Keratinocyte (primary cell): ENCODE measurements around the gene SGSM1. TPM values are rescaled to one million over a fixed set of nuclear protein-coding genes. Genes with fewer than 3 reads are reported as not detected.

Experiments
- DNase-seq: peaks from one replicate; pipeline ENCODE4 v3.0.0-alpha.2; 2011; ENCODE audit warnings: low read depth, missing footprints, low spot score
- FAIRE-seq: peaks from 2 replicates; lab custom pipeline; 2011; peaks lifted over from hg19 to GRCh38; lab: Jason Lieb, UNC
- H2AFZ ChIP-seq: 2 replicates; pipeline ENCODE4 v1.6.0; 2012; ENCODE audit warnings: low read length, control low read depth, inconsistent platforms; ENCODE audit not compliant: control insufficient read depth
- H3K27ac ChIP-seq: 2 replicates; pipeline ENCODE4 v1.5.1; 2011; ENCODE audit warnings: low read length; ENCODE audit not compliant: control insufficient read depth, insufficient read depth
- H3K27me3 ChIP-seq: 3 replicates; pipeline ENCODE4 v1.6.0; 2011; ENCODE audit warnings: low read length; ENCODE audit not compliant: control insufficient read depth, insufficient read depth; ENCODE audit errors: extremely low read depth
- H3K36me3 ChIP-seq, 2 experiments: 2 replicates in 1 of 2; 3 replicates in 1 of 2; pipeline ENCODE4 v1.5.1; 2011; ENCODE audit warnings: low read length in 2 of 2, mild to moderate bottlenecking in 1 of 2; ENCODE audit not compliant: control insufficient read depth in 2 of 2, insufficient read depth in 2 of 2; ENCODE audit errors: extremely low read depth in 1 of 2
- H3K4me1 ChIP-seq: 3 replicates; pipeline ENCODE4 v1.5.1; 2011; ENCODE audit warnings: low read length; ENCODE audit not compliant: control insufficient read depth, insufficient read depth; ENCODE audit errors: extremely low read depth
- H3K4me2 ChIP-seq: 3 replicates; pipeline ENCODE4 v1.6.0; 2011; ENCODE audit warnings: low read depth, low read length; ENCODE audit not compliant: control insufficient read depth, insufficient read depth; ENCODE audit errors: extremely low read depth
- H3K4me3 ChIP-seq, 3 experiments: fragments of 200-600 bp in 1 of 3; sonication (generic) in 1 of 3; 2 replicates in 2 of 3; 3 replicates in 1 of 3; pipeline ENCODE4 v1.5.1; 2011 to 2016; ENCODE audit warnings: low read length in 3 of 3, mild to moderate bottlenecking in 3 of 3, control low read depth in 2 of 3, inconsistent platforms in 1 of 3, low read depth in 1 of 3, mixed read lengths in 1 of 3, mixed run types in 1 of 3, moderate library complexity in 1 of 3; ENCODE audit not compliant: control insufficient read depth in 2 of 3, insufficient read depth in 2 of 3; ENCODE audit errors: extremely low read depth in 1 of 3
- H3K79me2 ChIP-seq: 2 replicates; pipeline ENCODE4 v1.6.0; 2012; ENCODE audit warnings: low read length; ENCODE audit not compliant: control insufficient read depth, insufficient read depth
- H3K9ac ChIP-seq: 3 replicates; pipeline ENCODE4 v1.6.0; 2011; ENCODE audit warnings: low read length; ENCODE audit not compliant: control insufficient read depth, insufficient read depth; ENCODE audit errors: extremely low read depth
- H3K9me1 ChIP-seq: 3 replicates; pipeline ENCODE4 v1.6.0; 2011; ENCODE audit warnings: low read length; ENCODE audit not compliant: control insufficient read depth, insufficient read depth; ENCODE audit errors: extremely low read depth
- H3K9me3 ChIP-seq: 2 replicates; pipeline ENCODE4 v1.5.1; 2012; ENCODE audit warnings: low read depth, low read length; ENCODE audit not compliant: control insufficient read depth
- H4K20me1 ChIP-seq: 3 replicates; pipeline ENCODE4 v1.6.0; 2011; ENCODE audit warnings: low read length; ENCODE audit not compliant: control insufficient read depth, insufficient read depth; ENCODE audit errors: extremely low read depth
- EZH2 ChIP-seq: IDR thresholded peaks from one replicate; pipeline ENCODE4 v1.6.1; 2012; ENCODE audit warnings: inconsistent platforms, mild to moderate bottlenecking, low read length, moderate library complexity
- dilution Hi-C: fragments of 300-500 bp; cut with MboI; formaldehyde crosslinking; loops from one replicate; pipeline ENCODE4 v1.7.0; 2020; ENCODE audit warnings: low sequenced_read_pairs; ENCODE audit not compliant: extremely low pct_ligation_motif_present
- polyA plus RNA-seq, 5 experiments: library from polyadenylated mRNA; depleted of rRNA in 3 of 5; stranded (reverse) in 3 of 5; stranded (forward) in 1 of 5; unstranded in 1 of 5; fragments of >200 nt; gene quantifications; 1 replicate in 1 of 5; 2 replicates in 3 of 5; 3 replicates in 1 of 5; pipeline versions ENCODE4 v1.2.1 to v1.2.3, GENCODE V29; 2011 to 2012; ENCODE audit warnings: missing spikeins in 2 of 5, low read depth in 1 of 5, low replicate concordance in 1 of 5
- TF ChIP-seq, protein P1 (sequence below), 3 experiments: IDR thresholded peaks in 1 of 3; conservative IDR thresholded peaks in 1 of 3; optimal IDR thresholded peaks in 1 of 3; 2 replicates in 2 of 3; 3 replicates in 1 of 3; pipeline versions ENCODE3 to v1.5.1; 2011; ENCODE audit warnings: low read length in 3 of 3, mild to moderate bottlenecking in 3 of 3, moderate library complexity in 2 of 3, control low read depth in 1 of 3, inconsistent platforms in 1 of 3; ENCODE audit not compliant: insufficient read depth in 2 of 3; ENCODE audit errors: extremely low read depth in 1 of 3

The SGSM1 gene
- polyA plus RNA-seq, 1 donor (not counting 4 experiments of a cell fraction or from before 2014, with no cell fraction given): not detected

DNA sequence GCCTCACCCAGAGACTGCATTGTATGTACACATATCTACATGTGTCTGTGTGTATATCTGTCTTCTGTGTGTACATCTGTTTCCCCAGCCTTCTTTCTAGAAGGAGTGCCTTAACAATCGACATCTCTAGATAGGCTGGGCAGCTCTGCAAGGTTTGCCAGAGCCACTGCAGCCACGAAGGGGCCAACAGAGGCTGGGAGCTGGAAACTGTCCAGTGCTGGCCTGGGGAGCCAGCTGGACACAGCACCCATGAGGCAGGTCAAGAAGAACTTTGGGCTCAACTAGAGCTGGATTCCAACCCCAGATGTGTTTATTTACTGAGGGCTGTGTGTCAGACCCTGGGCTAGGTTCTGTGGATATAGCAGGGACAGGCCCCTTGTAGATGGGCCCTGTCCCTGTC is 3.3 kb downstream of the SGSM1 start:
- H2AFZ ChIP-seq: no peak overlapping the region
- dilution Hi-C loops: no loop called here
- H3K4me2 ChIP-seq: no peak overlapping the region
- no peak for FAIRE-seq
- H3K9me1 ChIP-seq: no peaks in the 10 kb centered on the region
- no peaks in the 10 kb centered on the region for H3K36me3 ChIP-seq
- H3K4me3 ChIP-seq: no peak overlapping the region
- H3K4me1 ChIP-seq: no peaks in the 10 kb centered on the region
- no peaks in the 10 kb centered on the region for H3K79me2 ChIP-seq
- H3K9me3 ChIP-seq: no peaks in the 10 kb centered on the region
- no peaks in the 10 kb centered on the region for H4K20me1 ChIP-seq
- no peak overlapping the region for H3K9ac ChIP-seq
- peaks cover 31% of the 10 kb centered on the region for H3K27me3 ChIP-seq
- TF ChIP-seq EZH2: no peak
- TF ChIP-seq, protein P1, sequence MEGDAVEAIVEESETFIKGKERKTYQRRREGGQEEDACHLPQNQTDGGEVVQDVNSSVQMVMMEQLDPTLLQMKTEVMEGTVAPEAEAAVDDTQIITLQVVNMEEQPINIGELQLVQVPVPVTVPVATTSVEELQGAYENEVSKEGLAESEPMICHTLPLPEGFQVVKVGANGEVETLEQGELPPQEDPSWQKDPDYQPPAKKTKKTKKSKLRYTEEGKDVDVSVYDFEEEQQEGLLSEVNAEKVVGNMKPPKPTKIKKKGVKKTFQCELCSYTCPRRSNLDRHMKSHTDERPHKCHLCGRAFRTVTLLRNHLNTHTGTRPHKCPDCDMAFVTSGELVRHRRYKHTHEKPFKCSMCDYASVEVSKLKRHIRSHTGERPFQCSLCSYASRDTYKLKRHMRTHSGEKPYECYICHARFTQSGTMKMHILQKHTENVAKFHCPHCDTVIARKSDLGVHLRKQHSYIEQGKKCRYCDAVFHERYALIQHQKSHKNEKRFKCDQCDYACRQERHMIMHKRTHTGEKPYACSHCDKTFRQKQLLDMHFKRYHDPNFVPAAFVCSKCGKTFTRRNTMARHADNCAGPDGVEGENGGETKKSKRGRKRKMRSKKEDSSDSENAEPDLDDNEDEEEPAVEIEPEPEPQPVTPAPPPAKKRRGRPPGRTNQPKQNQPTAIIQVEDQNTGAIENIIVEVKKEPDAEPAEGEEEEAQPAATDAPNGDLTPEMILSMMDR (optimal IDR thresholded peaks at IDR 0.05 in 1 of 3, IDR thresholded peaks at IDR 0.05 in 1 of 3, conservative IDR thresholded peaks at IDR 0.05 in 1 of 3; ENCODE audit: extremely low read depth in 1 of 3, insufficient read depth in 2 of 3, low read length in 3 of 3): no peak
- no peak for DNase-seq
- no peak overlapping the region for H3K27ac ChIP-seq

DNA sequence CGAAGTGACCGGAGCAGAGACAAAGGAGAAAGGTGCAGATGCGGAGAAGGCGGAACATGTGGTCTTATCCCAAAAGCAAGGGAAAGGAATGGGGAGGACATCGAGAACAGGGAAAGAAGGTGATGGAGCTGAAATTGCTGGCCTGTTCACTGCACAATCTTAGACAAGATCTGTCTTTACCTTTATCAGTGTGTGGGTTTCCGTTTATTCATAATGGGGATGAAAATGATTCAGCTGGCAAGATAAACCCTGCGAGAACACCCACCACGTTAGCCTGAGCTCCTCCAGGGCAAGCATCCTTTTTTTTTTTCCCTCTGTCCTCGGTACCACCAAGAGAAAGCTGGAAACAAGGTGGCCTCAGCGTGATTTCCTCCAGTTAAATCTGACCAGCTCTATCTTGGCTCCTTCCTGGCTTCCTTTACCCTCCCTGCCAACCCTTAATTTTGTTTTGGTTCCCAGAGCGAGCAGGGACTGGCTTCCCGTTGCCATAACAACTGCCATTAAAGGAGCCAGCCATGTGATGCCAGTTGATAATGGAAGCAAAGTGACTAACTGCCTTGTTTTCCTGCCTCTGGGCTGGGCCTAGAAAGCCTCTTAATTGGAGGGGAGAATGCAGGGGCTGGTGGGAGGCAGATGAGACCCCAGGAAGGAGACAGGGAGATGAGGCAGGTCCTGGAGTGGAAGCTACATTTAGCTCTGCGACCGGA is 4.2 kb downstream of the SGSM1 start:
- Histone ChIP-seq H3K36me3 (no peaks in the 10 kb centered on the region), H3K27ac (no peak overlapping the region), H3K27me3 (peaks cover 29% of the 10 kb centered on the region), H3K9me3 (no peaks in the 10 kb centered on the region), H3K9me1 (no peaks in the 10 kb centered on the region), H2AFZ (no peak overlapping the region), H3K4me1 (no peaks in the 10 kb centered on the region), H3K4me2 (no peak overlapping the region), H3K9ac (no peak overlapping the region), H3K4me3 (no peak overlapping the region), H3K79me2 (no peaks in the 10 kb centered on the region), H4K20me1 (no peaks in the 10 kb centered on the region)
- DNase-seq (no peak), FAIRE-seq (no peak)
- dilution Hi-C loops: no loop called here
- TF ChIP-seq, protein P1 (optimal IDR thresholded peaks at IDR 0.05 in 1 of 3, IDR thresholded peaks at IDR 0.05 in 1 of 3, conservative IDR thresholded peaks at IDR 0.05 in 1 of 3; ENCODE audit: extremely low read depth in 1 of 3, insufficient read depth in 2 of 3, low read length in 3 of 3): no peak
- TF ChIP-seq EZH2: no peak
